ENCODE measurements around the gene RSPH6A. TPM values are rescaled to one million over a fixed set of nuclear protein-coding genes. Genes with fewer than 3 reads are reported as not detected.

The RSPH6A gene
- 0.29 and 0.55 TPM in 2 replicates for total RNA-seq (2021)
- long read RNA-seq = 0 reads

GRCh38 chr19:45814851-45815480 lies at the start of gene RSPH6A:
TSS of gene RSPH6A (minus strand) at chr19:45815308. CDS start at chr19:45815176, 132 bp downstream.
- H3K9me3 Mint-ChIP-seq = no peaks in the 10 kb centered on the region
- Histone ChIP-seq H3K23me2 (ENCODE audit: insufficient read length, low read depth, low read length, poor library complexity, severe bottlenecking) (peaks cover 13% of the 10 kb centered on the region), H3T11ph (ENCODE audit: low read length) (no peak within 1 kb of the TSS), H3K14ac (ENCODE audit: insufficient read depth, low read length) (peak within 1 kb of the TSS; percentile 92), H3K27me3 (ENCODE audit: insufficient read depth, low read length) (no peaks in the 10 kb centered on the region), H3K23ac (ENCODE audit: insufficient read length, low read depth, low read length) (no peak within 1 kb of the TSS), H3K4me2 (ENCODE audit: insufficient read depth, insufficient read length, low read length) (peak within 1 kb of the TSS; percentile 12), H3K9me3 (ENCODE audit: control insufficient read depth, low read depth, low read length) (no peaks in the 10 kb centered on the region), H2BK20ac (ENCODE audit: low read depth, low read length, poor library complexity, severe bottlenecking) (no peak within 1 kb of the TSS), H3K4me1 (ENCODE audit: insufficient read depth, low read length) (0 out of 2 replicates have a peak, but pooled peaks cover 1% of the 10 kb centered on the region), H4K91ac (ENCODE audit: insufficient read length, low read depth, low read length) (no peak within 1 kb of the TSS), H3K4ac (ENCODE audit: low read depth, low read length) (peak within 1 kb of the TSS; percentile 33; the same call in 1 of the 2 replicates), H2BK12ac (ENCODE audit: insufficient read length, low read depth, low read length) (no peak within 1 kb of the TSS), H3K56ac (ENCODE audit: insufficient read length, low read depth, low read length) (no peak within 1 kb of the TSS), H3K9ac (ENCODE audit: extremely low read depth, insufficient read length, low read length) (peak within 1 kb of the TSS; percentile 63), H3K18ac (ENCODE audit: insufficient read length, low read depth, low read length) (peak within 1 kb of the TSS; percentile 84), H4K8ac (replicated peaks; ENCODE audit: insufficient read length, low read depth, low read length) (no peak within 1 kb of the TSS), H2BK120ac (ENCODE audit: low read depth, low read length, poor library complexity, severe bottlenecking) (peak within 1 kb of the TSS; percentile 56), H2BK5ac (ENCODE audit: insufficient read length, low read length) (no peak within 1 kb of the TSS), H4K20me1 (ENCODE audit: control insufficient read depth, insufficient read depth, insufficient read length) (no peaks in the 10 kb centered on the region), H3K79me1 (ENCODE audit: insufficient read depth, low read depth, low read length, poor library complexity, severe bottlenecking) (no peaks in the 10 kb centered on the region), H2BK15ac (ENCODE audit: low read depth, low read length) (no peak within 1 kb of the TSS), H4K5ac (ENCODE audit: insufficient read length, low read depth, low read length) (peak within 1 kb of the TSS; percentile 34), H3K27ac (ENCODE audit: insufficient read length, low read depth, low read length) (peak within 1 kb of the TSS; percentile 43), H2AK5ac (ENCODE audit: insufficient read length, low read length) (no peak within 1 kb of the TSS), H3K79me2 (ENCODE audit: insufficient read depth, low read length) (no peaks in the 10 kb centered on the region), H2AFZ (ENCODE audit: low read length) (no peak within 1 kb of the TSS)
- H3K4me1 Mint-ChIP-seq = peaks cover 24 to 39% of the 10 kb centered on the region in 2 experiments
- peak within 1 kb of the TSS; percentile 95 to 97 (median 95) for H3K27ac Mint-ChIP-seq
- H3K4me3 Mint-ChIP-seq = peak within 1 kb of the TSS; percentile 85 to 95
- TF ChIP-seq CTCF (conservative IDR thresholded peaks at IDR 0.05) = no peak
- DNase-seq = peak; percentile 68
- no CpG with 5 or more reads among the region's 40 CpGs for WGBS (ENCODE audit: extremely low coverage, insufficient read length, low lambda C conversion rate)
- H3K36me3 Mint-ChIP-seq (ENCODE audit: insufficient read depth in 1 of 3, low read depth in 3 of 3) = peaks cover 1 to 16% (median 14%) of the 10 kb centered on the region in 3 experiments; a peak in 5 of 7 replicates
- H3K27me3 Mint-ChIP-seq (ENCODE audit: low read depth) = peaks cover 7% of the 10 kb centered on the region

Data from H9 (cell line).